Activated B cell treated with CpG ODN at 0.5 μM for 24 hours (primary cell): Measurements from ENCODE around the gene MTG2. TPM values are rescaled to one million over a fixed set of nuclear protein-coding genes. Genes with fewer than 3 reads are reported as not detected.

Source experiments
- ATAC-seq: fragments of 200-7000 bp; cut with Tn5 transposase; one replicate; pipeline ENCODE4 v1.10.0; 2021; ENCODE audit warnings: low read depth, mild to moderate bottlenecking, moderate library complexity
- CTCF ChIA-PET: fragments of 350-600 bp; sonication (Branson Sonifier 250); formaldehyde crosslinking; loops from one replicate; lab custom pipeline; 2021; ENCODE audit warnings: antibody characterized with exemption; lab: Charles Lee
- POLR2A ChIA-PET: fragments of 350-600 bp; sonication (Branson Sonifier 250); formaldehyde crosslinking; loops from one replicate; lab custom pipeline; 2021; ENCODE audit warnings: antibody characterized with exemption; lab: Charles Lee
- DNase-seq: peaks from one replicate; pipeline ENCODE4 v3.0.0; 2022
- H3K27ac Mint-ChIP-seq: one replicate; pipeline ENCODE4 v1.8.0; 2020; ENCODE audit warnings: mixed read lengths
- H3K27me3 Mint-ChIP-seq: one replicate; pipeline ENCODE4 v1.8.0; 2021; ENCODE audit warnings: mixed read lengths
- H3K36me3 Mint-ChIP-seq: one replicate; pipeline ENCODE4 v1.8.0; 2021; ENCODE audit warnings: low read depth, mixed read lengths
- H3K4me1 Mint-ChIP-seq: one replicate; pipeline ENCODE4 v1.8.0; 2021; ENCODE audit warnings: mixed read lengths
- H3K4me3 Mint-ChIP-seq: one replicate; pipeline ENCODE4 v1.8.0; 2020; ENCODE audit warnings: mild to moderate bottlenecking, mixed read lengths
- H3K9me3 Mint-ChIP-seq: one replicate; pipeline ENCODE4 v1.8.0; 2020; ENCODE audit warnings: mixed read lengths
- intact Hi-C: fragments of 100-400 bp; cut with micrococcal nuclease; formaldehyde crosslinking; loops from one replicate; pipeline ENCODE4 v1.15.1; 2024
- total RNA-seq: library from RNA; stranded (reverse); gene quantifications from 2 replicates; pipeline ENCODE4 v1.2.3, GENCODE V29; 2022
- TF ChIP-seq, protein P1 (sequence below): fragments of 200-600 bp; IDR thresholded peaks from one replicate; pipeline ENCODE4 v1.8.0; 2022; ENCODE audit warnings: antibody characterized with exemption, mild to moderate bottlenecking

MTG2 gene
- total RNA-seq, 1 donor from 2014 or later = 46.8 TPM

DNA sequence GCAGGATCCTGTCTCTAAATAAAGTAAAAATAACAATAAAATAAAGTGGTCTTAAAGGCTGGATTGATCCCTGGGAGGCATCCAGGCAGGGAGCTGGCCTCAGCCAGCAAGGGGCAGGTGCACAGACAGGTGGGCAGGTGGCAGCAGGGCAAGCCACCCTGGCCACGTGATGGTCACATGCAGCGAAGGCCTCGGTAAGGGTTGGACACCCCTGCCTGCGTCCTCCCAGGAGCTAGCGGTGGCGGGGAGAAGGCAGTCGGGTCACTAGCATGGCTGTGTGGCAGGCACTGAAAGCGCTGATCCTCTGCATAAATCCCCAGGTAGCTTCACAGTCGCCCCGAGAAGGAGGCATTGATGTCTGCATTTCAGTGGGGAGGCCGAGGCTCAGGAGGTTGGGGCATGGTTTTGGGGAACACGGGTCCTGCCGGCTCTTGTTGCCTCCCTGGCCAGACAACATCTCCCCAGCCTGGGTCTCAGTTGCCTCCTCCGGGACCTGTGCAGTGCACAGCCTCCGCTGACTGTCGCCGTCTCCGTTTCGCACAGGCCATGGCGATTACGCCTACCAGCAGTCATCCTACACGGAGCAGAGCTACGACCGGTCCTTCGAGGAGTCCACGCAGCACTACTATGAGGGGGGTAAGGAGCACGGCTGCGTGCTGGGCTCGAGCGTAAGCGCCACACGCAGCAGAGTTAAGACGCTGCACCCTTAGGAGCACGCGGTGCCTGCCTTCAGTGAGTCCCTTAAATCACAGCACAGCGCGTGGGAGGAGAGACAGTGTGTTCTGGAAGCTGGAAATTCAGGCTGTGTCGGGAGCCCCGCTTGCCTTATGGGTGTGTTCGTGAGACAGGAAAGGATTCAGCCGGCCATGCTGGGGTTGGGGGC lies 17.7 kb upstream of the MTG2 start:
- Mint-ChIP-seq H3K9me3 (no peaks in the 10 kb centered on the region), H3K27ac (no peak overlapping the region), H3K27me3 (no peaks in the 10 kb centered on the region), H3K4me3 (no peak overlapping the region), H3K36me3 (peaks cover 51% of the 10 kb centered on the region), H3K4me1 (no peaks in the 10 kb centered on the region)
- ATAC-seq (no peak), DNase-seq (no peak)
- intact Hi-C loops = no loop called here
- TF ChIP-seq, protein P1, sequence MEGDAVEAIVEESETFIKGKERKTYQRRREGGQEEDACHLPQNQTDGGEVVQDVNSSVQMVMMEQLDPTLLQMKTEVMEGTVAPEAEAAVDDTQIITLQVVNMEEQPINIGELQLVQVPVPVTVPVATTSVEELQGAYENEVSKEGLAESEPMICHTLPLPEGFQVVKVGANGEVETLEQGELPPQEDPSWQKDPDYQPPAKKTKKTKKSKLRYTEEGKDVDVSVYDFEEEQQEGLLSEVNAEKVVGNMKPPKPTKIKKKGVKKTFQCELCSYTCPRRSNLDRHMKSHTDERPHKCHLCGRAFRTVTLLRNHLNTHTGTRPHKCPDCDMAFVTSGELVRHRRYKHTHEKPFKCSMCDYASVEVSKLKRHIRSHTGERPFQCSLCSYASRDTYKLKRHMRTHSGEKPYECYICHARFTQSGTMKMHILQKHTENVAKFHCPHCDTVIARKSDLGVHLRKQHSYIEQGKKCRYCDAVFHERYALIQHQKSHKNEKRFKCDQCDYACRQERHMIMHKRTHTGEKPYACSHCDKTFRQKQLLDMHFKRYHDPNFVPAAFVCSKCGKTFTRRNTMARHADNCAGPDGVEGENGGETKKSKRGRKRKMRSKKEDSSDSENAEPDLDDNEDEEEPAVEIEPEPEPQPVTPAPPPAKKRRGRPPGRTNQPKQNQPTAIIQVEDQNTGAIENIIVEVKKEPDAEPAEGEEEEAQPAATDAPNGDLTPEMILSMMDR = no peak
- CTCF ChIA-PET = no interaction called here
- POLR2A ChIA-PET = interaction anchor here (0.6 kb wide), 1 partner anchor 36 kb away, joined by 4 read pairs; no protein-coding TSS in a partner anchor

DNA sequence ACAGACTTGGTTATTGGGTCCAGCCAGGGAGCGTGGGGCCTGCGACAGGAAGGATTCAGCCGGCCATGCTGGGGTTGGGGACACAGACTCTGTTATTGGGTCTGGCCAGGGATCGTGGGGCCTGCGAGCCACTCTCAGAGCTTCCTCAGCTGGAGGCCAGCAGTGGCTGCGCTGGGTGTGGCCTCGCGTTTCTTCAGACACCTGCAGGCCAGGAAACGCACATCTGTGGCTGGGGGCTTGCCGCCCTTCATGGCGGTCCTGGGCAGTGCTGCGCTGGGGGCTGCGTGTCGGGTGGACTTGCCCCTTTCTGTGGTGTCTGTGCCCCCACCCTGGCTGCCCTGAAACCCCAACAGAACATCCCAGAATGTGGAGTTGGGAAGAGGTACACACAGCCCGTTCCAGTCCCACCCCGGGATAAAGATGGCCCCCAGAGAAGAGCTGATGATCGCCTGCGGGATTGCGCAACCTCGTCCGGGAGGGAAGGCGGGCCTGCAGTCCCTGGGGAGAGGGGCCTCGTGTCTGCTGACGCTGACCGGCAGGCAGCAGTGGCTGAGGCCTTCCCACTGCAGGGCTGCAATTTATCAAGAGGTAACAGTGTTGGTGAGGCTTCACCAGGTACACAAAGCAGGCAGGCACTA lies 16.9 kb upstream of the MTG2 start:
- Mint-ChIP-seq H3K9me3 (no peaks in the 10 kb centered on the region), H3K4me3 (no peak overlapping the region), H3K4me1 (no peaks in the 10 kb centered on the region), H3K27ac (no peak overlapping the region), H3K27me3 (no peaks in the 10 kb centered on the region), H3K36me3 (peaks cover 45% of the 10 kb centered on the region)
- DNase-seq (no peak), ATAC-seq (no peak)
- ChIA-PET POLR2A (no interaction called here), CTCF (no interaction called here)
- intact Hi-C loops = no loop called here
- TF ChIP-seq, protein P1 = no peak

GRCh38 chr20:62167474-62167873 lies 15.4 kb upstream of the MTG2 start:
- no peaks in the 10 kb centered on the region for H3K9me3 Mint-ChIP-seq
- TF ChIP-seq, protein P1 = no peak
- intact Hi-C loops = no loop called here
- ChIA-PET CTCF (no interaction called here), POLR2A (interaction anchor here (0.8 kb wide), 1 partner anchor 14 kb away, joined by 7 read pairs; no protein-coding TSS in a partner anchor)
- DNase-seq = no peak
- peaks cover 37% of the 10 kb centered on the region for H3K36me3 Mint-ChIP-seq
- no peak for ATAC-seq
- H3K4me3 Mint-ChIP-seq = no peak overlapping the region
- no peaks in the 10 kb centered on the region for H3K27me3 Mint-ChIP-seq
- H3K4me1 Mint-ChIP-seq = no peaks in the 10 kb centered on the region
- no peak overlapping the region for H3K27ac Mint-ChIP-seq

DNA sequence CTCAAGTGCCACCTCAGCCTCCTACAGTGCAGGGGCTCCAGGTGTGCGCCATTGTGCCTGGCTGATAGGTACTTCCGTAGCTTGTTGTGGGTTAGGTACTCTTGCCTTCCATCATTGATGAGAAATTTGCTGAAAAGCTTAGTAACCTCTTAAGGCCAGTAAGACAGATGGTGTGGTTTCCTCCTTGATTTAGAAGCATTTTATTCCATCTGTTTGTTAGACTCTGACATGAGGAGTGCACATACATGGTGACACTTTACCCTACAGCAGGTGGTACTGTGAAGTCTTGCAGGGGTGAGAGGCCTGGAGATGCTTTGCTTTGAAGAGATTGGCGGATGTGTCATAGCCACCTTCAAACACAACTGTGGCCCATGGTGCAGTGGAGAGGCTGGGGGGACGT lies 14.8 kb upstream of the MTG2 start:
- ATAC-seq (no peak), DNase-seq (no peak)
- Mint-ChIP-seq H3K9me3 (no peaks in the 10 kb centered on the region), H3K27me3 (no peaks in the 10 kb centered on the region), H3K4me1 (no peaks in the 10 kb centered on the region), H3K4me3 (no peak overlapping the region), H3K27ac (no peak overlapping the region), H3K36me3 (peaks cover 36% of the 10 kb centered on the region)
- TF ChIP-seq, protein P1 = no peak
- POLR2A ChIA-PET = interaction anchor here (0.8 kb wide), 1 partner anchor 14 kb away, joined by 7 read pairs; no protein-coding TSS in a partner anchor
- intact Hi-C loops = no loop called here
- CTCF ChIA-PET = no interaction called here

DNA sequence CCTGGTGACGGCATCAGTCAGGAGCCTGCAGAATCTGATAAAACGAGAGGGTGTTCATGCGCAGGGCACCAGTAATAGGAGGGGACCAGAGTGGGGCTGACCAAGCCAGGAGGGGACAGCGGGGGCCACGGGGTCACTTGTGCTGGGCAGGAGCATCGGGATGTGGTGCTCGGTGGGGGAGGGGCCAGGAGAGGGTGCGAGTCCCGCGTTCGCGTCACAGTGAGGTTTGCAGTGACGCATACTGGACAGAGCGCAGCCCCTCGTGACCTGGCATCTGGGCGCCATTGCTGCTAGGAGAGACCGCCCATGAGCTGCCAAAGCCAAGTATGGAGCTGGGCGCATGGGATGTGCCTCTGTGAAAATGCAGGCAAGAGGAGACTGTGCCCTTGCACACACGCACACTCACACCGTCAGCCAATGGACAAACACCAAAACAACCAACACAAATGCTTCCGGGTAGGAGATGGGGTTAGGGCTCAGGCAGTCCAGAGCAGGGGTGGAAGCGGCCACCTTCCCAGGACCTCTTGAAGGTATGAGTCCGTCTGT lies 13.9 kb upstream of the MTG2 start:
- Mint-ChIP-seq H3K27me3 (no peaks in the 10 kb centered on the region), H3K36me3 (peaks cover 31% of the 10 kb centered on the region), H3K4me1 (no peaks in the 10 kb centered on the region), H3K9me3 (no peaks in the 10 kb centered on the region), H3K4me3 (no peak overlapping the region), H3K27ac (no peak overlapping the region)
- TF ChIP-seq, protein P1 = no peak
- ATAC-seq (no peak), DNase-seq (no peak)
- ChIA-PET POLR2A (no interaction called here), CTCF (no interaction called here)
- intact Hi-C loops = no loop called here
